A549 (cell line): ENCODE data around the gene FAM217B.

Source experiments
- CTCF ChIP-seq: fragments of >200 bp; sonication (Bioruptor Twin); formaldehyde crosslinking; IDR thresholded peaks from 3 replicates; pipeline ENCODE4 v1.5.1; 2016
- FOSB ChIP-seq: fragments of 250-450 bp; sonication (Bioruptor Pico); IDR thresholded peaks from 2 replicates; pipeline ENCODE4 v1.5.0; 2020; ENCODE audit warnings: mild to moderate bottlenecking, moderate library complexity
- HES2 ChIP-seq: fragments of >200 bp; sonication (Bioruptor Twin); formaldehyde crosslinking; IDR thresholded peaks from 2 replicates; pipeline ENCODE4 v1.6.1; 2016
- JUN ChIP-seq, 2 experiments: fragments of >200 bp; sonication (Bioruptor Twin); formaldehyde crosslinking; IDR thresholded peaks; 2 replicates in 1 of 2; 3 replicates in 1 of 2; pipeline ENCODE4 v1.6.1; 2016 to 2017
- MAFK ChIP-seq: fragments of 450-650 bp; IDR thresholded peaks from 2 replicates; pipeline ENCODE4 v1.6.1; 2014; ENCODE audit not compliant: partially characterized antibody
- MAZ ChIP-seq: fragments of 150-350 bp; IDR thresholded peaks from 2 replicates; pipeline ENCODE4 v1.6.1; 2014; ENCODE audit warnings: antibody characterized with exemption, low read depth, low read length, borderline replicate concordance
- PHF8 ChIP-seq: fragments of 200-600 bp; sonication (generic); IDR thresholded peaks from 2 replicates; pipeline ENCODE4 v1.6.1; 2016; ENCODE audit warnings: low read depth, mild to moderate bottlenecking, antibody characterized with exemption, moderate library complexity, borderline replicate concordance
- POLR2A ChIP-seq: IDR thresholded peaks from 2 replicates; pipeline ENCODE4 v1.6.1; 2012; ENCODE audit warnings: mild to moderate bottlenecking, low read length
- USF2 ChIP-seq: fragments of 450-650 bp; IDR thresholded peaks from 2 replicates; pipeline ENCODE4 v1.6.1; 2014; ENCODE audit warnings: antibody characterized with exemption

GRCh38 chr20:59992526-59993084, 52.4 kb downstream of the FAM217B start:
- peak; percentile 19; the same call in 1 of the 3 replicates for TF ChIP-seq CTCF
- TF ChIP-seq FOSB (CRISPR knock-in tag): no peak
- no peak for TF ChIP-seq MAFK
- TF ChIP-seq PHF8: no peak
- no peak for TF ChIP-seq POLR2A
- TF ChIP-seq USF2: no peak
- TF ChIP-seq JUN (IDR thresholded peaks at IDR 0.05): no peak
- TF ChIP-seq MAZ: no peak
- no peak for TF ChIP-seq HES2
